Progenitor cell of endocrine pancreas (in vitro differentiated cells): ENCODE results near the gene SETD1B. TPM values are rescaled to one million over a fixed set of nuclear protein-coding genes. Genes with fewer than 3 reads are reported as not detected.
A peak's percentile ranks its signal among the peaks of the same experiment; 100 is the strongest.

Source experiments
- DNase-seq: peaks from one replicate; pipeline ENCODE4 v3.0.0; 2021; ENCODE audit warnings: low spot score; ENCODE audit not compliant: unreplicated experiment
- H3K27ac Mint-ChIP-seq: 2 replicates; pipeline ENCODE4 v1.8.0; 2021; ENCODE audit warnings: mild to moderate bottlenecking, moderate library complexity, mixed read lengths
- H3K27me3 Mint-ChIP-seq: 2 replicates; pipeline ENCODE4 v1.8.0; 2021; ENCODE audit warnings: mixed read lengths
- H3K36me3 Mint-ChIP-seq: 2 replicates; pipeline ENCODE4 v1.8.0; 2022; ENCODE audit warnings: mixed read lengths; ENCODE audit not compliant: insufficient read depth
- H3K4me1 Mint-ChIP-seq: 2 replicates; pipeline ENCODE4 v1.8.0; 2021; ENCODE audit warnings: low read depth, mixed read lengths
- H3K4me3 Mint-ChIP-seq: 2 replicates; pipeline ENCODE4 v1.8.0; 2021; ENCODE audit warnings: low read depth, mild to moderate bottlenecking, moderate library complexity, mixed read lengths
- H3K9me3 Mint-ChIP-seq: 2 replicates; pipeline ENCODE4 v1.8.0; 2021; ENCODE audit warnings: low read depth, mixed read lengths
- CTCF ChIP-seq: fragments of 200-600 bp; sonication (generic); IDR thresholded peaks from one replicate; pipeline ENCODE4 v1.5.0; 2021; ENCODE audit warnings: antibody characterized with exemption, mild to moderate bottlenecking; ENCODE audit not compliant: unreplicated experiment
- total RNA-seq: library from RNA; stranded (reverse); gene quantifications from 2 replicates; pipeline ENCODE4 v1.2.1, GENCODE V29; 2021

The SETD1B gene
- total RNA-seq, 1 donor from 2014 or later = 28.6 TPM

GRCh38 chr12:121805171-121806008, 1.6 kb downstream of the SETD1B start:
- Mint-ChIP-seq H3K27ac (peak overlapping the region; percentile 74), H3K9me3 (no peaks in the 10 kb centered on the region), H3K4me3 (peak overlapping the region; percentile 90), H3K27me3 (no peaks in the 10 kb centered on the region), H3K4me1 (peaks cover 16% of the 10 kb centered on the region), H3K36me3 (peaks cover 13% of the 10 kb centered on the region)
- no peak for TF ChIP-seq CTCF
- DNase-seq = no peak

GRCh38 chr12:121806009-121806545, 2.3 kb downstream of the SETD1B start:
- no peaks in the 10 kb centered on the region for H3K9me3 Mint-ChIP-seq
- H3K4me3 Mint-ChIP-seq = peak overlapping the region; percentile 78
- H3K27me3 Mint-ChIP-seq = no peaks in the 10 kb centered on the region
- H3K36me3 Mint-ChIP-seq = peaks cover 17% of the 10 kb centered on the region
- peaks cover 19% of the 10 kb centered on the region for H3K4me1 Mint-ChIP-seq
- no peak for TF ChIP-seq CTCF
- DNase-seq = no peak
- H3K27ac Mint-ChIP-seq = peak overlapping the region; percentile 74

- H3K4me3 Mint-ChIP-seq = peak overlapping the region; percentile 78
- no peaks in the 10 kb centered on the region for H3K27me3 Mint-ChIP-seq
- peaks cover 24% of the 10 kb centered on the region for H3K4me1 Mint-ChIP-seq
- H3K36me3 Mint-ChIP-seq = peaks cover 13% of the 10 kb centered on the region
- DNase-seq = no peak
- H3K27ac Mint-ChIP-seq = no peak overlapping the region
- no peaks in the 10 kb centered on the region for H3K9me3 Mint-ChIP-seq
- TF ChIP-seq CTCF = no peak
These were observed 3.0 kb downstream of the SETD1B start for GRCh38 chr12:121806546-121807423.

- H3K36me3 Mint-ChIP-seq = peaks cover 13% of the 10 kb centered on the region
- no peak for DNase-seq
- H3K4me3 Mint-ChIP-seq = no peak overlapping the region
- no peaks in the 10 kb centered on the region for H3K27me3 Mint-ChIP-seq
- no peaks in the 10 kb centered on the region for H3K9me3 Mint-ChIP-seq
- H3K4me1 Mint-ChIP-seq = peaks cover 25% of the 10 kb centered on the region
- no peak for TF ChIP-seq CTCF
- no peak overlapping the region for H3K27ac Mint-ChIP-seq
These were observed 4.0 kb downstream of the SETD1B start for GRCh38 chr12:121807642-121808347.
